ENCODE data around the gene PRKAG2. TPM values are rescaled to one million over a fixed set of nuclear protein-coding genes. Genes with fewer than 3 reads are reported as not detected.
"Not testable (repeated sequence)": the region's sequence is repeated elsewhere in the genome, so short reads cannot be mapped to it uniquely, and the experiment has no call there.

Gene PRKAG2
- polyA plus RNA-seq, 2 donors, result 9.0 to 11.2 TPM

- Histone ChIP-seq H3K36me3 (ENCODE audit: control insufficient read depth in 2 of 2, insufficient read depth in 2 of 2, low read length in 1 of 2) (peaks cover 0 to 2% of the 10 kb centered on the region in 2 donors), H3K4me3 (ENCODE audit: low read depth in 1 of 2, low read length in 2 of 2) (no peak overlapping the region), H3K9me3 (ENCODE audit: control insufficient read depth in 2 of 2, insufficient read depth in 1 of 2, low read depth in 1 of 2, low read length in 1 of 2) (no peaks in the 10 kb centered on the region), H3K27me3 (ENCODE audit: control insufficient read depth in 1 of 2, insufficient read depth in 2 of 2, low read length in 2 of 2) (no peaks in the 10 kb centered on the region), H3K4me1 (ENCODE audit: control insufficient read depth in 2 of 2, insufficient read depth in 2 of 2, low read length in 1 of 2) (peaks cover 0 to 6% of the 10 kb centered on the region in 2 donors), H3K27ac (ENCODE audit: low read depth in 2 of 2, low read length in 1 of 2) (no peak overlapping the region)
- 68 to 75% methylated on average over 14 of the region's 14 CpGs for WGBS, 2 donors
Observed at GRCh38 chr7:151586531-151587260, 290.2 kb downstream of the PRKAG2 start.

GRCh38 chr7:151585744-151586393, 291.0 kb downstream of the PRKAG2 start:
- Histone ChIP-seq H3K4me3 (ENCODE audit: low read depth in 1 of 2, low read length in 2 of 2) (no peak overlapping the region), H3K27ac (ENCODE audit: low read depth in 2 of 2, low read length in 1 of 2) (no peak overlapping the region)
- 55 to 66% methylated on average over 18 of the region's 18 CpGs for WGBS, 2 donors

GRCh38 chr7:151581741-151582140, 295.2 kb downstream of the PRKAG2 start:
- no peaks in the 10 kb centered on the region for H3K27me3 ChIP-seq (ENCODE audit: control insufficient read depth in 1 of 2, insufficient read depth in 2 of 2, low read length in 2 of 2)
- peaks cover 0 to 3% of the 10 kb centered on the region in 2 donors for H3K4me1 ChIP-seq (ENCODE audit: control insufficient read depth in 2 of 2, insufficient read depth in 2 of 2, low read length in 1 of 2)
- H3K27ac ChIP-seq (ENCODE audit: low read depth in 2 of 2, low read length in 1 of 2), result no peak overlapping the region
- H3K4me3 ChIP-seq (ENCODE audit: low read depth in 1 of 2, low read length in 2 of 2), result no peak overlapping the region
- WGBS, 2 donors, result 90 to 96% methylated on average over 8 of the region's 8 CpGs
- H3K36me3 ChIP-seq (ENCODE audit: control insufficient read depth in 2 of 2, insufficient read depth in 2 of 2, low read length in 1 of 2), result no peaks in the 10 kb centered on the region
- no peaks in the 10 kb centered on the region for H3K9me3 ChIP-seq (ENCODE audit: control insufficient read depth in 2 of 2, insufficient read depth in 1 of 2, low read depth in 1 of 2, low read length in 1 of 2)

More at GRCh38 chr7:151585744-151586393, 291.0 kb downstream of the PRKAG2 start:
- peaks cover 0 to under 1% of the 10 kb centered on the region in 2 donors for H3K36me3 ChIP-seq (ENCODE audit: control insufficient read depth in 2 of 2, insufficient read depth in 2 of 2, low read length in 1 of 2)
- no peaks in the 10 kb centered on the region for H3K9me3 ChIP-seq (ENCODE audit: control insufficient read depth in 2 of 2, insufficient read depth in 1 of 2, low read depth in 1 of 2, low read length in 1 of 2)
- peaks cover 0 to 6% of the 10 kb centered on the region in 2 donors for H3K4me1 ChIP-seq (ENCODE audit: control insufficient read depth in 2 of 2, insufficient read depth in 2 of 2, low read length in 1 of 2)
- H3K27me3 ChIP-seq (ENCODE audit: control insufficient read depth in 1 of 2, insufficient read depth in 2 of 2, low read length in 2 of 2), result no peaks in the 10 kb centered on the region

GRCh38 chr7:151579644-151580043, 297.3 kb downstream of the PRKAG2 start:
- 96 to 98% methylated on average over 2 of the region's 2 CpGs for WGBS, 2 donors
- H3K36me3 ChIP-seq (ENCODE audit: control insufficient read depth in 2 of 2, insufficient read depth in 2 of 2, low read length in 1 of 2), result no peaks in the 10 kb centered on the region
- H3K4me1 ChIP-seq (ENCODE audit: control insufficient read depth in 2 of 2, insufficient read depth in 2 of 2, low read length in 1 of 2), result no peaks in the 10 kb centered on the region
- no peak overlapping the region for H3K4me3 ChIP-seq (ENCODE audit: low read depth in 1 of 2, low read length in 2 of 2)
- no peaks in the 10 kb centered on the region for H3K9me3 ChIP-seq (ENCODE audit: control insufficient read depth in 2 of 2, insufficient read depth in 1 of 2, low read depth in 1 of 2, low read length in 1 of 2)
- no peaks in the 10 kb centered on the region for H3K27me3 ChIP-seq (ENCODE audit: control insufficient read depth in 1 of 2, insufficient read depth in 2 of 2, low read length in 2 of 2)
- H3K27ac ChIP-seq (ENCODE audit: low read depth in 2 of 2, low read length in 1 of 2), result no peak overlapping the region

- Histone ChIP-seq H3K9me3 (ENCODE audit: control insufficient read depth in 2 of 2, insufficient read depth in 1 of 2, low read depth in 1 of 2, low read length in 1 of 2) (no peaks in the 10 kb centered on the region), H3K27ac (ENCODE audit: low read depth in 2 of 2, low read length in 1 of 2) (no peak overlapping the region), H3K4me3 (ENCODE audit: low read depth in 1 of 2, low read length in 2 of 2) (no peak overlapping the region), H3K4me1 (ENCODE audit: control insufficient read depth in 2 of 2, insufficient read depth in 2 of 2, low read length in 1 of 2) (no peaks in the 10 kb centered on the region), H3K27me3 (ENCODE audit: control insufficient read depth in 1 of 2, insufficient read depth in 2 of 2, low read length in 2 of 2) (no peaks in the 10 kb centered on the region), H3K36me3 (ENCODE audit: control insufficient read depth in 2 of 2, insufficient read depth in 2 of 2, low read length in 1 of 2) (no peaks in the 10 kb centered on the region)
- 91 to 93% methylated on average over 7 of the region's 7 CpGs for WGBS, 2 donors
Observed at GRCh38 chr7:151575410-151575809, 301.5 kb downstream of the PRKAG2 start.

- H3K27ac ChIP-seq (ENCODE audit: low read depth in 2 of 2, low read length in 1 of 2); H3K4me3 ChIP-seq (ENCODE audit: low read depth in 1 of 2, low read length in 2 of 2); H3K4me1 ChIP-seq (ENCODE audit: control insufficient read depth in 2 of 2, insufficient read depth in 2 of 2, low read length in 1 of 2); H3K36me3 ChIP-seq (ENCODE audit: control insufficient read depth in 2 of 2, insufficient read depth in 2 of 2, low read length in 1 of 2); H3K9me3 ChIP-seq (ENCODE audit: control insufficient read depth in 2 of 2, insufficient read depth in 1 of 2, low read depth in 1 of 2, low read length in 1 of 2); H3K27me3 ChIP-seq (ENCODE audit: control insufficient read depth in 1 of 2, insufficient read depth in 2 of 2, low read length in 2 of 2): not testable (repeated sequence)
- WGBS, 2 donors, result 90 to 98% methylated on average over 3 of the region's 3 CpGs
Observed at GRCh38 chr7:151573046-151573445, 303.9 kb downstream of the PRKAG2 start.

GRCh38 chr7:151572136-151572535, 304.8 kb downstream of the PRKAG2 start:
- no peaks in the 10 kb centered on the region for H3K27me3 ChIP-seq (ENCODE audit: control insufficient read depth in 1 of 2, insufficient read depth in 2 of 2, low read length in 2 of 2)
- no peaks in the 10 kb centered on the region for H3K9me3 ChIP-seq (ENCODE audit: control insufficient read depth in 2 of 2, insufficient read depth in 1 of 2, low read depth in 1 of 2, low read length in 1 of 2)
- no peak overlapping the region for H3K4me3 ChIP-seq (ENCODE audit: low read depth in 1 of 2, low read length in 2 of 2)
- no peak overlapping the region for H3K27ac ChIP-seq (ENCODE audit: low read depth in 2 of 2, low read length in 1 of 2)
- peaks cover under 1 to 3% of the 10 kb centered on the region in 2 donors for H3K36me3 ChIP-seq (ENCODE audit: control insufficient read depth in 2 of 2, insufficient read depth in 2 of 2, low read length in 1 of 2)
- WGBS, 2 donors, result 93 to 95% methylated on average over 2 of the region's 2 CpGs
- no peaks in the 10 kb centered on the region for H3K4me1 ChIP-seq (ENCODE audit: control insufficient read depth in 2 of 2, insufficient read depth in 2 of 2, low read length in 1 of 2)

- Histone ChIP-seq H3K4me3 (ENCODE audit: low read depth in 1 of 2, low read length in 2 of 2) (no peak overlapping the region), H3K27me3 (ENCODE audit: control insufficient read depth in 1 of 2, insufficient read depth in 2 of 2, low read length in 2 of 2) (no peaks in the 10 kb centered on the region), H3K27ac (ENCODE audit: low read depth in 2 of 2, low read length in 1 of 2) (no peak overlapping the region), H3K36me3 (ENCODE audit: control insufficient read depth in 2 of 2, insufficient read depth in 2 of 2, low read length in 1 of 2) (peaks cover 3 to 4% of the 10 kb centered on the region in 2 donors), H3K4me1 (ENCODE audit: control insufficient read depth in 2 of 2, insufficient read depth in 2 of 2, low read length in 1 of 2) (peaks cover 0 to 2% of the 10 kb centered on the region in 2 donors), H3K9me3 (ENCODE audit: control insufficient read depth in 2 of 2, insufficient read depth in 1 of 2, low read depth in 1 of 2, low read length in 1 of 2) (no peaks in the 10 kb centered on the region)
- 89 to 93% methylated on average over 5 of the region's 5 CpGs for WGBS, 2 donors
Observed at GRCh38 chr7:151571471-151571870, 305.4 kb downstream of the PRKAG2 start.

- peaks cover 0 to 2% of the 10 kb centered on the region in 2 donors for H3K4me1 ChIP-seq (ENCODE audit: control insufficient read depth in 2 of 2, insufficient read depth in 2 of 2, low read length in 1 of 2)
- no peaks in the 10 kb centered on the region for H3K9me3 ChIP-seq (ENCODE audit: control insufficient read depth in 2 of 2, insufficient read depth in 1 of 2, low read depth in 1 of 2, low read length in 1 of 2)
- peaks cover 3 to 4% of the 10 kb centered on the region in 2 donors for H3K36me3 ChIP-seq (ENCODE audit: control insufficient read depth in 2 of 2, insufficient read depth in 2 of 2, low read length in 1 of 2)
- H3K27me3 ChIP-seq (ENCODE audit: control insufficient read depth in 1 of 2, insufficient read depth in 2 of 2, low read length in 2 of 2), result no peaks in the 10 kb centered on the region
- H3K4me3 ChIP-seq (ENCODE audit: low read depth in 1 of 2, low read length in 2 of 2), result no peak overlapping the region
- H3K27ac ChIP-seq (ENCODE audit: low read depth in 2 of 2, low read length in 1 of 2), result no peak overlapping the region
Observed at GRCh38 chr7:151570366-151570915, 306.5 kb downstream of the PRKAG2 start.
